Activated CD8-positive, alpha-beta memory T cell treated with anti-CD3 and anti-CD28 coated beads for 24 hours (primary cell): ENCODE measurements around the gene ANTXR1.

Experiments
- DNase-seq: peaks from one replicate; pipeline ENCODE4 v3.0.0-alpha.2; 2020

ANTXR1 gene

DNA sequence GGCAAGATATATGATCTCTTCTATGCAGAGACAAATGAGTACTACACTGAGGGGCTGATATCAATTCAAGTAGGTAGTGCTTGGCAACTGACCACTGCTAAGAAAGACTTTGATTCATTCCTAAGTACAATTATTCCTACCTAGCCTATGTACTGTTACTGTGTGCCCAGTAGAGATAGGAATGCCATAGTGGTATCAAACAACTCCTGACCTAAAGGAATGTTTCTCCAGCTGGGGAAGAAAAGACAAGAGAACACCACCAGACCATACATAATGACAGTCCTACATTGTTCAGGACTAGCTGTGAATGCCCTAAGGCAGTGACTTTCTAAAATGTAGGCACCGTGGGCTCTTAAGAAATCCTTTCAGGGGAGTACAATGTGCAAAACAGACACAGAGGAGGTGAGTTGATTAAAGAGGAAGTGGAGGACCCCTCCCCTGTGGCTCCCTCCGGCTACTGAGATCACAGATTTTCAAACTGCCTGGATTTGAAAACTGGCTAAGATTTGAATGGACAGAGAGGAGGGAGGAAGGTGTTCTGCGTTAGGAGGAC is 89.1 kb downstream of the ANTXR1 start:
- no peak for DNase-seq

DNA sequence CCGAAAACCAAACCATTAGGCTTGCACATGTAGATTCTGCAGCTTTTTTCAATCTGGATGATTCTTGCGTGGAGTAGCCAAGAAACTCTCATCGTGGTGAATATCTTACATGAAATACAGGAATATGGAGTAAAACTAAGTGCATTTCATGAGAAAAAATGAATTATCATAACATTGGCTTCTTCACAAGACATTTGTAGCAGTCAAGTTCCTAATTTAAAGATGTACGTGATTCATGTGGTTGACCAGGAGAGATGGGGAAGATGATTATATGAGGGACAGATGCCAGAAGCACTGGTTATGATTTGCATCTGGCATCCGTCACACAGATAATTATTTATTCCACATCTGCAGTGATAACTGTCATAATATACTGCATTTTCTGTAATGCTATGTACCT is 90.4 kb downstream of the ANTXR1 start:
- DNase-seq: no peak

DNA sequence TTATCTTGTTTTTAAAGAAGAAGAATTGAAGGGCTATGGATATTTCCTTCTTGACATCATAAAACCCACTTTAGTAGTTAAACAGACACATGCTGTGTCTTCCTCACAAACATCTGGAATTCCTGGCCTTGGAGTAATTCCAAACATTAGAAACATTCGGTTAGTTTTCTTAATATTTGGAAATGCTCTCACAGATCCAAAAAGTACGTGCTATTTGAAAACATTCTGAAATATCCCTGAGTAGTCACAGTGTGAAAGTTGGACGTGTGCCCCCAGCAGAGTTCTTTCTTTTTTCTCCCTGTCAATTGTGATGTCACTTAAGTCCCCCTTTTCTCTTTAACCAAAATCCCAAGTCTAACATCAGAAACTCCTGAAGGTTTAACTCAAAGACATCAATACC is 91.3 kb downstream of the ANTXR1 start:
- no peak for DNase-seq

DNA sequence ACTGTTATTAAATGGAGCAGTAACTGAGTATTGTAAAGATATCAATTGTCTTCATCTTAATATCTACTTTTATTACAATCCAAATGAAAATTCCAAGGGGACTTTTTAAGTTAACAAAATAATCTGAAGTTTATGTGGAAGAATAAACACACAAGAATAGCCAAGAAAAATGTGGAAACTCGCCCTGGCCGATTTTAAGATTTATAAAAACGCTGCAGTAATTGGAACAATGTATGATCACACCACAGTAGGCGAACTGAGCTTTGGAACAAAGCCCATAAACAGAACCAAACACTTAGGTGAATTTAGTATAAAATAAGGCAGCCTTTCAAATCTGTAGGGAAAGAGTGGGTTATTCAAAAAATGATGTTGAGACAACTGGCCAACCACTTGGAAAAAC is 96.3 kb downstream of the ANTXR1 start:
- no peak for DNase-seq

DNA sequence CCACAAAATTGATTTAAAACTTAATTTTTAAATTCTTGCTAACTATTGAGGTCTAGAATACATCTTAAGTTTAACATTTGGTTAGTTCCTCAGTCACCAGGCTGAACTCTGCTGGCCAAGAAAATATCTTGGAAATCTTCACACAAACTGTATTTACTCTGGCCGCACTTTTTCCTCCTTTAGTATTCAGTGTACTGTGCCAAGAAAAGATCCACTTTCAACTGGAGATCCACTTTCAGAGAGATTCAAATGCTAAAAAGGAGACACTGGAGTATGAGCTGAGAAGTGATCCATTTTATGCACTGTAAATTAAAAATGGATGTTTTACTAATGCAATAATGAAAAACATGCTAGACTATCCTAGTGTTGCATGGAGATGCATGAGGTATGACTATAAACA is 98.1 kb downstream of the ANTXR1 start:
- DNase-seq: no peak

DNA sequence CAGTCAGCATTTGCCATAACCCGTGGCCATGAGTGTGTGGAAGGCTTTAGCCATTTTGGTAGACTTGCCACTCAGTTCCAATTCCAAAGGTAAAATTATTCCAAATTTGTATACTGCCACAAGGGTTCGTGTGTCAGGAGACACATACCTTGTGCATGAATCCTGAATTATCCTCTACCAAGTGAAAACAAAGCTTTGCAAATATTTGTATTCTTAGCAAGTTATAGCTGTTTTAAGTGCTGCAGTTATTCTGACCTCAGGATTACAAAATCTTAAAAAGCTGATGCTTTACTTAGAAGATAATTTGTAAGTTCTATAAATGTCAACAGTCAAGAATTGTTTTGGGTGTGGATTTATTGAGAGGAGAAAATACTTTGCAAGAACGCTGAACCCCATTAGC is 100.6 kb downstream of the ANTXR1 start:
- DNase-seq: no peak

DNA sequence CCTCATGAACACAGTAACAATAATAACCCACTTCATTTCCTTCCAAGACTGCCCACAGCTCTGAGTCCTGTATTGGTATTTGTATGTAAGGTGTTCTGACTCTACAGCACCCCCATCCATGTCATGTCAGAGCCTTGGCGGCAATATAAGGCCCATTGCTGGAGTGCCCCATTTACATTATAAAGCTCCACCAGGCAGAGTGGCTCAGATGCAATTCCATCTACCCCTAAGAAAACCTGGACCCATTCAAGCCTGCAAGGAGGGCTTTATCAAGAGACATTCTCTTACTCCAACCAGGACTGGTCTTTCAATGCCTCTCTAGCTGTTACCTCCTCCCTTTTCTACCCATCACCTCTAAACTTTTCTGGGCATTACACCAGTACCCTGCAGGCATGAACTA is 101.6 kb downstream of the ANTXR1 start:
- DNase-seq: no peak

DNA sequence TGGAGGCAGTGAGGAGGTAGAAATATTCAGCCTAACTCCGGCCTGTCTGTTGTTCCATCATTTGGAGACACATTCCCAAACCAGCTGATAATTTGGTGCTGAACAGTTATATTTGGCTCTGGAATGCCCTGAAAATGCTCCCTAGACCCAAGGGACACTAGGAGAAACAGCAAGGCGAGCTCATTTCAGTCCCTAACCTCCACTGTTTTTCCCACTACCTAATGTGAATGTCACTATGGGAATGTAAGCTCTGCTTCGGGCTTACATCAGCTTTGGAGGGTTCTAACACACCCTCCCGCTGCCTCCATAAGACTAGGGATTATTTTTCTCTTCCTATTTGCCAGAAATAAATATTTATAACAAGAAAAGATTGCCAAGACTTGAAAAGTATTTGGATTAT is 103.5 kb downstream of the ANTXR1 start:
- no peak for DNase-seq

DNA sequence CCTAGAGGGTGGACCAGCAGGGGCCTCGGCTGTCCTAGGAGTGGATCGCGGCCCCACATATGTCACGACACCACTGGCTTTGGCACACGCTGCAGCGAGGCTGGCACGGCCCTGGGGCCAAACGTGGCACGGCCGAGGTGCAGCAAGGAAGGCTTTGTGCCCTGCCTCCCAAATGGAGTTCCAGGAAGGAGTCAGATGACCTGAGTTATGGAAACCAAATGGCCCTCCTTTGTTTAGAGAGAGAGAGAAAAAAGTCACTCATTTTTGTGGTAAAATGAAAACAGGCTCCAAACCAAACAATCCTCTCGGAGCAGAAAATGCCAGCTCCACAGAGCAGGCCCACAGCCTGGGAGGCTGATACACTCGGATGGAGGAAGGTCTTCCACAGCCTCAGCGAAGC is 105.6 kb downstream of the ANTXR1 start:
- no peak for DNase-seq

DNA sequence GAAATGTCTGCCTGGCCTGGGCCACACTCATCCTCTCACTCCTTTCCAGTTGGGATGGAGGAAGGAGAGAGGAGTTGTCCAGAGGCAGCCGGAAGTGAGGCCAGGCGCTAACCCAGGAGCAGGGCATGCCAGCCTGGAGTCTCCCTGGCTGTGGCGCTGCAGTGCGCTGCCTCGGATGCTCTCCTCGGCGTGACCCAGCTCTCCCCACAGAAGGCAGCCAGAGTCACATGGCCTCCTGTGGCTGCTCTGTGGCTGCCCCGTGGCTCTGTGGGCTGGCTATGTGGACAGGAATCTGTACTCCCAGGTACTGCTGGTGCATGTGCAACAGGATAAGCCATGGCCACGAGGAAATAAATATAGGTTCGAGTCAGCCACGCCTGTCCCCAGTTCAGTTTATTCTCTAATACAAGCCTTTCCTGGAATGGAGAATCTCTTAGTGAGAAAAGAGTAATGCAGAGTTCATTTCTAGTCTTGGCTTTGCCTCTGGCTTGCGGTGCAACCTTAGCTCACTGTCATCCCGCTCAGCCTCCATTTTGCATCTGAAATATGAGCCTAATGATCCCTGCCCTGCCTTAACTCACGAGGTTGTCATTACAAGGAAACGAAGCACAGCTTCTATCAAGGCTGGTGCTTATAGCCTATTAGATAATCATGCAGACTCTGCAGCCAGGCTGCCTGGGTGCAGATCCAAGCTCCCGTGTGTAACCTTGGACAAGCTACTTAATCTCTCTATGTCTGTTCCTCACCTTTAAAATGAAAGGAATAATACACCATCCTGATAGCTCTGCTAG is 106.3 kb downstream of the ANTXR1 start:
- DNase-seq: no peak

DNA sequence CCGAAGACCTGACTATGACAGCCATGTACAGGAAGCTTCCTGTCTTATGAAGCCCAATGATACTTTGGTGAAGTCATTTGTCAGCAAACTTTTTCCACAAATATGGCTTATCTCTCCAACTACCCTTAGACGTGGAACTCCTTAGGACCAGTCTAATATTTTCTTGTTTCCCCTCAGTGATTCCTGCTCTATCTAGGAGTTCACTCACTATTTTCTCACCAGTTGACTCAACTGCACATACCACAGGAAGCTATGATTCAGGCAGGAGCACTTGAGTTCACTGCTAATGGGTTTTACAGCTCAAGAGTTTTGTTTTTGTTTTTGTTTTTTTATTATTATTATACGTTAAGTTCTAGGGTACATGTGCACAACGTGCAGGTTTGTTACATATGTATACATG is 109.3 kb downstream of the ANTXR1 start:
- no peak for DNase-seq

DNA sequence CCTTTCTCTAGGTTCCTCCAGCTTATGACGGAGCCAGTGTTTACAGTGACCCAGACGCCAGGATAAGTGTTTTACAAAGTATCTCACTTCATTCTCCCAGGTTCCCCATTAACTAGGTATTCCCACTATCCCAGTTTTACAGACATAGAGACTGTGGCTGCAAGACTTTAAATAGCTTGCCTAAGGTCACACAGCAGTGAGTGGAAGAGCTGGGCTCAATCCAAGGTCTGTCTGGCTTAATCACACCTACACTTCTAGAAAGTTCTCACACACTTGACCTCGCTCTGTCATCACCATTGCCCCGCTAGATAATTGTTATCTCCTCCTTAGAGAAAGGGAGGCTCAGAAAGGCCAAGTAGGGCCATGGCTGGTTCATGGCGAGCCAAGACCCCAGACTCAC is 110.2 kb downstream of the ANTXR1 start:
- no peak for DNase-seq

DNA sequence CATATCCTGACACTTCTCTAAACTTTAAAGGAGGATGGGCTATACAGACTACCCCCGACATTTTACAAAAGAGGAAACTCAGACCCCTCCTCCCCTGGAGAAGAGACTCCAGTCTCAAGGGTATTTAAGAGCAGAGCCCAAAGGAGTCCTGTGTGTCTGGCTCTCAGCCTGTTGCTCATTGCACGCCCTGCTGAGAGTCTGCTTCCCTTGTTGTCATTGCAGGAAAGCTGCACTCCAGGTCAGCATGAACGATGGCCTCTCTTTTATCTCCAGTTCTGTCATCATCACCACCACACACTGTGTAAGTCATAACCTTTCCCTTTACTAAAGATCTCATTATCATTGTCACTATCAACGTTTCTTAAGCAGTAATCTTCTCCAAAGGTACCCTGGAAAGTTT is 111.4 kb downstream of the ANTXR1 start:
- DNase-seq: no peak

DNA sequence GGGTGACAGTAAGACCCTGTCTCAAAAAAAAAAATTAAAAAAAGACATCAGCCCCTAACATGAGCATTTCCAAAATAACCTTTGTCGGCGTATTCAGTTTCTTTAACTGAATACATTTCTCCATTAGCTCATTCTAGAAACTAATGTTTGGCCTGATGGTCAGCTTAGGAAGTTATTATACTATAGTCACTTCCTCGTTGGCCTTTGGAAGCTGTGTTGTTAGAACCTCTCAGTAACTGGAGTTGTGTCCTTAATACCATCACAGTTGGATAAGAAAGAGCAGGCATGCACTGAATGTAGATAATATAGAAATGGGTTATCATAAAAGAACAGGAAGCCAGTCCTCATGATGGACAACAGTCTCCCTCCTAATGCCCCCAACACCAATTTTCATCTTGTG is 112.8 kb downstream of the ANTXR1 start:
- DNase-seq: no peak

DNA sequence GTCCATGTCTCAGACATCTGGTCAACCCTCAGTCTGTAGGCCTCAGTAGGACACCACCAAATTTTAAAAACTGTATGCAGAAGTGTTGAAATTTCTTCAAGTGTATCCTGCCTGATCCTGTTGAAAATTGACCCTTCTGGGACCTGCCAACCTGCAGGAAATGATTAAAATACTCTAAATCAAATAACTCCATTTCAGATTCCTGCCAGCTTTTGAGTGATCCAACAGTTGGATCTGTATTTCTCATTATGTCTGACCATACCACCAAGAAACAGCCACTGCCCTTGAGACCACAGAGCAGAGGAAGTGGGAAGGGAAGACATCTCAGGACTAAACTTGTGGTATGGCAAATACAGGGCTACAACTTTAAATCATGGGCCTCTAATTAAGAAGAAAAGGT is 113.4 kb downstream of the ANTXR1 start:
- no peak for DNase-seq

DNA sequence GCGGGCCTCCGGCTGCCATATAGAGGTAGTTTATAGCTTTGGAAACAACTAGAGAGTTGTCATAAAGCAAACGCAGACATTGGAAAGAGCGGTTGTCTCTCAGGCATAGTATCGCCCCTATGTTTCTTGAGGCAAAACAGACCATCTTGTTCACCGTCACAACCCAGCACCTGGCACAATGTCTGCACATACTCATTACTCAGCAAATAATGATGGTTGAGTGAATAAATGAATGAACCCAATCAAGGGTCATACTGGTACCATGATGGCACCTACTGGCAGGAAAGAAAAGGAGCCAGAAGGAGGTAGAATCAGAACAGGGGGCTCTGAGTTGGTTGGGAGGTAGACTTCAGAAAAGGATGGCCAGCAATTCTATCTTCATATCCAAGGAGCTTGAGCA is 118.5 kb downstream of the ANTXR1 start:
- no peak for DNase-seq

DNA sequence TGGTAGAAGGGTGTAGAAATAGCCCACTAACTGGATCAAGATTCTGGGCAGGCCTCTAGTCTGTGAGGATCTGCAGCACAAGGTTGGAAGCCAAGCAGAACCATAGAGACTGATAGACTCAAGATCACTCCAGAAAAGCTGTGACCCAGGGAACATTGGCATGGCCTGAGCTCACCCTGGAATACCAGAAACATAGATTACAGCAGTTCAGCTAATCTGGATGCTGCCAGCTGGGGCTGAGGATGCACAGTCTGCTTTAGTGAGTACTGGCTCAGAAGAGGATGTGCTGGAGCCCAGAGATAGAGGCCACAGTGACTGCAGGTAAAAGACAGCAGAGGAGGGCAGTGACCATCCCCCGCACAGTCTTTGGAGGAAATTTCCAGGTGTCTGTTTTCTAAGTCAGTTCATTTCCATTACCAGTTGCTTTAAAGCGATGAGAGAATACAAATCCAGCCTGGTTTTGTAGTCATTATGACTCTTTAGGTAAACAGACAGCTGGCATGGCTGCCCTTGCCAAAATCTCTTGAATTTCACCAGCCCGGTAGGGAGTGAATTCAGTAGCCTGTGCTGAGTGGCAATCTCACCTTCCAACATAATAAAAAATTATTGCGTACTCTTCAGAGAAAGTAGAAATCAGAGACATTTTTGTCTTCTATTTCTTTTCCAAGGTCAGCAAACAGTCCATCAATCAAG is 119.2 kb downstream of the ANTXR1 start:
- no peak for DNase-seq

DNA sequence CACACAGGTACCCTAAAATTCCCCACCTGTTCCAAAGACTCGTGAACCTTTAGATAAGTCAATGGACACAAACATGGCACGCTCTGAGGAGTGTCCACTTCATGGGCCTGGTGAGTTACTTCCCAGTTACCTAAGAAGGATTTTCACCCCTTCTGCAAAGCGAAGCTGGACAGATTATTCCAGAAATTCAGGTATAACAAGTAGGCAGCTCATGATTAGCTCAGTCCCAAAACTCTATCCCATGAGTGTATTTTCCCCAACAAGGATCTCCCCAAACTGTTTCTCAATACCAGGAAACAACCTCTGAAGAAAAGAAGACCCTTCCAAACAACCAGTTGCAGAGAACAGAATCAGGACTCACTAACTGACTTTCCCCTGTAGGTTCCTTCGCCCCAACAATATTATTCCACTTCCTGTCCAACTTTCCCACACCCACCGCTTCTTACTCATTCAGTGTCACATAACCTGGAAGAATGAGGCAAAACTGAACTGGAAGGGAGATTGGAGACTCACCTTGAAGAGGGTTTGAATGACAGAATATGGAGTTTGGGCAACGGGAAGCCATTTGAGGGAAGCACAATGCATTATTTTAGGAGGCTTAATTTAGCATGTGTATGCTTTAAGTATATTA is 120.1 kb downstream of the ANTXR1 start:
- DNase-seq: no peak

DNA sequence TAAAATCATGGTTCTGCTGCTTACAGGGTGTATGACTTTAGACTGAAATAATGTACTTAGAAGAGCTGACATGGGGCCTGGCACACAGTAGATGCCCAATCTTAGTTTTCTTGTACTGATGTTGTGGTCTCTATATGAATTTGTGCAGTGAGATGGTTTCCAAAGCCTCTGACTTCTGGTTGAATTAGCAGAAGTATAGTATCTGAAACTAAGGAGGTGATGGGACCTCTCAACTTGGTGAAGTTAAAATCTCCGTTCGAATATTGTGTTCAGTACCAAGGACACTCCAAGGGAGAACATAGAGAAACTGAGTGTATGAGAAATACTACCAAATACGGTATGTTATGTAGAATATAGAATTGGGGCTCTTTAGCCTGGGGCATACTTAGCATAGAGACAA is 120.9 kb downstream of the ANTXR1 start:
- no peak for DNase-seq

DNA sequence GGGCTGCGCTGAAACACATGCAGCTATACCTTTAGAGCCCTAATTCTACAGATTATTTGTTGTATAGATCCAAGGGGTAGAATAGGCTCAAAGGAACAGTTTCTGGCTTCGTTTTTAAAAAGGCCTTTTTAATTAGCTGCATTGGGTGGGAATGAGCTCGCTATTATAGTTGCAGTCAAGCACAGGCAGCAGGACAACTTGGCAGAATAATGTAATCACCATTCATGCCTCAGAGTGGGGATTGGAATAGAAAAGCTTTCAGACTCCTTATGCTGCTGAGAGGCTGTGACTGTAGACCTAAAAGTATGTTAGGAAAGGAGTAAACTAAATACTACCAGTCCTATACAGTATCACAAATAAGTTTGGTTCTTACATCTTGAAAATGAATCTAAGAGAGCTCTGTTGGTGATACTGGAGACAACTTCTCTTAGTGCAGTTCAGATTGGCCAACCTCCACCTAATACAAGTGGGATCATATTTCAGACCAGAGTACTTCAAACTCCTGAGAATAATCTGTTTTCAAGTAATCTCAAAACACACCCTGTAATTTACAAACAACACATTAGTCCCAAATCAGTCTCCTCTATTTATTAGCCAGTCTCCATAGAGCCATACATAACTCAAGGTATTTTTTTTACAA is 121.4 kb downstream of the ANTXR1 start:
- DNase-seq: no peak

DNA sequence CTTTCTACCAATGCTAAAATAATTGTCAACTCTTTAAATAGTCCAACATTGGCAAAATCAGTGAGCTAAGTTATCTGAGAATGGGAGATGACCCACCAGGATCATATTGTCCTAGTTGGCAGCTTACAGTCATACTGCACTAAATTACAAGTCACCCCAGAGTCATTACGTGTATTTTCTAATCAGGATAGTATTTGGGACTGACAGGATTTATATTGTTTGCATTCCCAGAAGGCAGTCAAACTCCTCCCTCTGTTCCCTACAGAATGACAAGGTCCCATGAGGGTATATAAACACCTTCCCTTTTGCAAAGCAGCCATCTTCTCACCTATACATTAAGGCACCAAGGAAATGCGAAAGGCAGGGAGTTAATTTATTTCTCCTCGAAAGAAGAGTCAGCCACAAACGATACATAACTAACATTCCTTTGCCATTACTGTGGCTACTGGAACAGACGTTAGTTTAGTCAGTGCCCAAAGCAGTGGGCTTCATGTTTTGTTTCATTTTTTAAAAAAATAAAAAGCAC is 125.3 kb downstream of the ANTXR1 start:
- no peak for DNase-seq

DNA sequence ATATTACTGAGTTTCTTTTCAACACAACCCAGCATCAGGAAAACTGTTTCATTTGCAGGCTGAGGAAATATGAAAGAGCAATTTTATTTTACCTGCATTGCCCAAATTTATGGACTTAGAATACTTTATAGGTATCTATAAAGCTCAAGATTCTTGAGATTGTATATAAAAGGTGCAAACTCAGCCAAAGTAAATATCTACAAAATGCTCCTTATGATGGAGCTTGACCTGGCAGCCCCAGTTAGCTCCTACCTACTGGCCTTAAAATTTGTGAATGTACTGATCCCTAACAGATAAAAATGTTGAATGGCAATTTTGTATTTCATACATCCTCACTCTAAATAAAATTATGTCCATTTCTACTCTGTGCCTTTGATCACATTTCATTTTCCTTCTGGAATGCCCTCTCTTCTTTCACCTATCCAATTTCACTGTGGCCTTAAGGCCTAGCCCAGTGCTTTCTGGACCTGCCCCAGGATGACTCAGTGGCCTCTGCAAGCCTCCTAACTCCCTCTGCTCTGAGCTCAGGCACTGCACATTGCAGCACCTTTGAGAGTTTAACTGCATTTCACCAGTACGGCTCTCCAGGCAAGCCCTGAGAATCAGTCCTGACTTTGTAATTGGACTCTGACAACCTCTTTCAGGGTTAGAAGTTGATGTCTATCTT is 125.9 kb downstream of the ANTXR1 start:
- DNase-seq: no peak
